HepG2 (cell line): ENCODE data around the gene ANKLE1. TPM values are rescaled to one million over a fixed set of nuclear protein-coding genes. Genes with fewer than 3 reads are reported as not detected.

ENCODE experiments used
- DNMT3B ChIP-seq: conservative IDR thresholded peaks from 2 replicates; pipeline ENCODE4 v1.6.1; 2016; ENCODE audit warnings: missing biosample characterization, control low read depth
- ISL2 ChIP-seq: sonication (generic); formaldehyde crosslinking; IDR thresholded peaks from 2 replicates; pipeline ENCODE4 v1.5.0; 2020; ENCODE audit warnings: missing genetic modification reagents
- SIX1 ChIP-seq: sonication (generic); formaldehyde crosslinking; IDR thresholded peaks from 2 replicates; pipeline ENCODE4 v1.4.0; 2020; ENCODE audit warnings: missing genetic modification reagents, borderline replicate concordance
- ZNF414 ChIP-seq: sonication (generic); formaldehyde crosslinking; IDR thresholded peaks from 2 replicates; pipeline ENCODE4 v1.5.0; 2020; ENCODE audit warnings: missing genetic modification reagents
- ZNF468 ChIP-seq: sonication (generic); formaldehyde crosslinking; IDR thresholded peaks from 2 replicates; pipeline ENCODE4 v1.8.0; 2022; ENCODE audit warnings: mild to moderate bottlenecking, moderate library complexity, missing genetic modification reagents
- ZNF557 ChIP-seq: sonication (generic); formaldehyde crosslinking; IDR thresholded peaks from 2 replicates; pipeline ENCODE4 v1.4.0; 2020; ENCODE audit warnings: missing genetic modification reagents
- ZSCAN31 ChIP-seq: sonication (generic); formaldehyde crosslinking; IDR thresholded peaks from 2 replicates; pipeline ENCODE4 v1.5.0; 2020; ENCODE audit warnings: low read depth, mild to moderate bottlenecking, missing genetic modification reagents
- polyA plus RNA-seq, 8 experiments: library from polyadenylated mRNA; depleted of rRNA in 3 of 8; stranded (reverse) in 7 of 8; unstranded in 1 of 8; fragments of >200 nt; fragmentation: Illumina TruSeq in 4 of 8; extraction: Trizol in 4 of 8; gene quantifications; 2 replicates each; pipeline versions ENCODE4 v1.2.1 to v1.2.3, GENCODE V29; 2011 to 2016; ENCODE audit warnings: low read depth in 4 of 8, missing spikeins in 1 of 8, mixed read lengths in 1 of 8; ENCODE audit not compliant: insufficient read depth in 1 of 8
- total RNA-seq, 5 experiments: library from RNA; depleted of rRNA; stranded (reverse); fragments of >200 nt; fragmentation: Illumina TruSeq; extraction: Trizol; gene quantifications; 2 replicates each; pipeline ENCODE4 v1.2.3, GENCODE V29; 2016; ENCODE audit warnings: low read depth in 1 of 5
- TF ChIP-seq, protein P1 (sequence below): sonication (generic); formaldehyde crosslinking; IDR thresholded peaks from 2 replicates; pipeline ENCODE4 v1.4.0; 2020; ENCODE audit warnings: missing genetic modification reagents
- TF ChIP-seq, protein P2 (sequence below): sonication (generic); formaldehyde crosslinking; IDR thresholded peaks from 2 replicates; pipeline ENCODE4 v1.4.0; 2020; ENCODE audit warnings: missing genetic modification reagents, mild to moderate bottlenecking, borderline replicate concordance
- TF ChIP-seq, protein P3 (sequence below): sonication (generic); formaldehyde crosslinking; IDR thresholded peaks from 2 replicates; pipeline ENCODE4 v1.5.0; 2020; ENCODE audit warnings: mild to moderate bottlenecking, missing genetic modification reagents, borderline replicate concordance
- TF ChIP-seq, protein P4 (sequence below): IDR thresholded peaks from 2 replicates; pipeline ENCODE4 v1.6.1; 2016; ENCODE audit warnings: missing biosample characterization, missing genetic modification reagents, low read depth

Gene ANKLE1
- total and polyA plus RNA-seq, 2 of the 13 experiments (the other 11 are each of a cell fraction or from before 2014, with no cell fraction given), result 0.69 to 1.5 TPM

DNA sequence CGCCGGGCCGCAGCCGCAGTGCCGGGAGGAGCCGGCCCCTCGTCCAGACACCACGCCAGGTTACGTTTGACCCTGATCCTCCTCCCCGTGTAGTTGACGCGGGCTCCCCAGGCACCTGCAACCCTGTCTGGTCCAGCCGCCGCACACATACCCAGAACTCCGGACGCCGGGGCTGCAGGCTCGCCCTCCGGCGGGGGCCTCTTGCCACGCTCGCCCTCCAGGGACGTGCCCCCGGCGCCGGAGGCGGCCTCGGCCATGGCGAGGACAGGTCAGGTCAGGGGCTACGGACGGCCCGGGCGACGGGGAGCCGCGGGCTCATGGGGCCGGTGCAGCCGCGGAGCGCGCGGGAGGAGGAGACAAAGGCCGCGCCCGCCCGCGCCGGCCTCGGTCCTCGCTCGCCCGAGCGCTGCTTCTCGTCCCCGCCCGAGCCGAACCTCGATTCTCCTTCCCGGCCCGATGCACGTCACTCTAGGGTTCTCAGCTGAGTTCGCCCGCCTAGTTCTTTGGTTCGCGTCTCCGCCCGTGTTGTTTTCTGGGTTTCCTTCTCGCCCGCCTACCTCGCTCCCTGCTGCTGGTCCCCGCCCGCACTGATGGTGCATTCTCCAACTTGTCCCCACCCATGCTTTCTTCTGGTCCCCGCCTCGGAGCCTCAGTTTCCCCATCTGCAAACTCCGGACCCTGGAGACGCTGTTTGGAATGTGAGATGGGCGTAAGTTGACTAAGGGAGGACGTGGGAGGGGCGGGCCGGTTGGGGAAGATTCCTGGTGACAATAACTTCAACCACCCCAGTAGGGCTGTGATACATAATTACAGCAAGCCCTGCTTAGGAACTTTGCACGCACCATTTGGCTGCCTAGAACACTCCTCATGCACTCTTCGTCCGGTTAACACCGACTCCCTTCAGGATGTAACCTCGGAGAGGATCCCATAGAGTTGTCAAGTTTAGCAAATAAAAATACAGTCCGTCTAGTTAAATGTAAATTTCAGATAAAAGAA lies 53.0 kb downstream of the ANKLE1 start, which contains the start of gene ANO8 (continued):
- TF ChIP-seq, protein P1, sequence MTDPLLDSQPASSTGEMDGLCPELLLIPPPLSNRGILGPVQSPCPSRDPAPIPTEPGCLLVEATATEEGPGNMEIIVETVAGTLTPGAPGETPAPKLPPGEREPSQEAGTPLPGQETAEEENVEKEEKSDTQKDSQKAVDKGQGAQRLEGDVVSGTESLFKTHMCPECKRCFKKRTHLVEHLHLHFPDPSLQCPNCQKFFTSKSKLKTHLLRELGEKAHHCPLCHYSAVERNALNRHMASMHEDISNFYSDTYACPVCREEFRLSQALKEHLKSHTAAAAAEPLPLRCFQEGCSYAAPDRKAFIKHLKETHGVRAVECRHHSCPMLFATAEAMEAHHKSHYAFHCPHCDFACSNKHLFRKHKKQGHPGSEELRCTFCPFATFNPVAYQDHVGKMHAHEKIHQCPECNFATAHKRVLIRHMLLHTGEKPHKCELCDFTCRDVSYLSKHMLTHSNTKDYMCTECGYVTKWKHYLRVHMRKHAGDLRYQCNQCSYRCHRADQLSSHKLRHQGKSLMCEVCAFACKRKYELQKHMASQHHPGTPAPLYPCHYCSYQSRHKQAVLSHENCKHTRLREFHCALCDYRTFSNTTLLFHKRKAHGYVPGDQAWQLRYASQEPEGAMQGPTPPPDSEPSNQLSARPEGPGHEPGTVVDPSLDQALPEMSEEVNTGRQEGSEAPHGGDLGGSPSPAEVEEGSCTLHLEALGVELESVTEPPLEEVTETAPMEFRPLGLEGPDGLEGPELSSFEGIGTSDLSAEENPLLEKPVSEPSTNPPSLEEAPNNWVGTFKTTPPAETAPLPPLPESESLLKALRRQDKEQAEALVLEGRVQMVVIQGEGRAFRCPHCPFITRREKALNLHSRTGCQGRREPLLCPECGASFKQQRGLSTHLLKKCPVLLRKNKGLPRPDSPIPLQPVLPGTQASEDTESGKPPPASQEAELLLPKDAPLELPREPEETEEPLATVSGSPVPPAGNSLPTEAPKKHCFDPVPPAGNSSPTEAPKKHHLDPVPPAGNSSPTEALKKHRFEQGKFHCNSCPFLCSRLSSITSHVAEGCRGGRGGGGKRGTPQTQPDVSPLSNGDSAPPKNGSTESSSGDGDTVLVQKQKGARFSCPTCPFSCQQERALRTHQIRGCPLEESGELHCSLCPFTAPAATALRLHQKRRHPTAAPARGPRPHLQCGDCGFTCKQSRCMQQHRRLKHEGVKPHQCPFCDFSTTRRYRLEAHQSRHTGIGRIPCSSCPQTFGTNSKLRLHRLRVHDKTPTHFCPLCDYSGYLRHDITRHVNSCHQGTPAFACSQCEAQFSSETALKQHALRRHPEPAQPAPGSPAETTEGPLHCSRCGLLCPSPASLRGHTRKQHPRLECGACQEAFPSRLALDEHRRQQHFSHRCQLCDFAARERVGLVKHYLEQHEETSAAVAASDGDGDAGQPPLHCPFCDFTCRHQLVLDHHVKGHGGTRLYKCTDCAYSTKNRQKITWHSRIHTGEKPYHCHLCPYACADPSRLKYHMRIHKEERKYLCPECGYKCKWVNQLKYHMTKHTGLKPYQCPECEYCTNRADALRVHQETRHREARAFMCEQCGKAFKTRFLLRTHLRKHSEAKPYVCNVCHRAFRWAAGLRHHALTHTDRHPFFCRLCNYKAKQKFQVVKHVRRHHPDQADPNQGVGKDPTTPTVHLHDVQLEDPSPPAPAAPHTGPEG, result peak; percentile 100
- no peak for TF ChIP-seq ZNF468 (CRISPR knock-in tag)
- no peak for TF ChIP-seq SIX1 (CRISPR knock-in tag)
- TF ChIP-seq ZNF414 (CRISPR knock-in tag), result peak; percentile 94; the same call in 1 of the 2 replicates
- no peak for TF ChIP-seq ZNF557
- peak; percentile 84; the same call in 1 of the 2 replicates for TF ChIP-seq ZSCAN31
- TF ChIP-seq, protein P2, sequence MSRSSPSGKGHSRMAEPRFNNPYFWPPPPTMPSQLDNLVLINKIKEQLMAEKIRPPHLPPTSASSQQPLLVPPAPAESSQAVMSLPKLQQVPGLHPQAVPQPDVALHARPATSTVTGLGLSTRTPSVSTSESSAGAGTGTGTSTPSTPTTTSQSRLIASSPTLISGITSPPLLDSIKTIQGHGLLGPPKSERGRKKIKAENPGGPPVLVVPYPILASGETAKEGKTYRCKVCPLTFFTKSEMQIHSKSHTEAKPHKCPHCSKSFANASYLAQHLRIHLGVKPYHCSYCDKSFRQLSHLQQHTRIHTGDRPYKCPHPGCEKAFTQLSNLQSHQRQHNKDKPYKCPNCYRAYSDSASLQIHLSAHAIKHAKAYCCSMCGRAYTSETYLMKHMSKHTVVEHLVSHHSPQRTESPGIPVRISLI (CRISPR knock-in tag), result no peak
- TF ChIP-seq ISL2, result no peak
- TF ChIP-seq, protein P3, sequence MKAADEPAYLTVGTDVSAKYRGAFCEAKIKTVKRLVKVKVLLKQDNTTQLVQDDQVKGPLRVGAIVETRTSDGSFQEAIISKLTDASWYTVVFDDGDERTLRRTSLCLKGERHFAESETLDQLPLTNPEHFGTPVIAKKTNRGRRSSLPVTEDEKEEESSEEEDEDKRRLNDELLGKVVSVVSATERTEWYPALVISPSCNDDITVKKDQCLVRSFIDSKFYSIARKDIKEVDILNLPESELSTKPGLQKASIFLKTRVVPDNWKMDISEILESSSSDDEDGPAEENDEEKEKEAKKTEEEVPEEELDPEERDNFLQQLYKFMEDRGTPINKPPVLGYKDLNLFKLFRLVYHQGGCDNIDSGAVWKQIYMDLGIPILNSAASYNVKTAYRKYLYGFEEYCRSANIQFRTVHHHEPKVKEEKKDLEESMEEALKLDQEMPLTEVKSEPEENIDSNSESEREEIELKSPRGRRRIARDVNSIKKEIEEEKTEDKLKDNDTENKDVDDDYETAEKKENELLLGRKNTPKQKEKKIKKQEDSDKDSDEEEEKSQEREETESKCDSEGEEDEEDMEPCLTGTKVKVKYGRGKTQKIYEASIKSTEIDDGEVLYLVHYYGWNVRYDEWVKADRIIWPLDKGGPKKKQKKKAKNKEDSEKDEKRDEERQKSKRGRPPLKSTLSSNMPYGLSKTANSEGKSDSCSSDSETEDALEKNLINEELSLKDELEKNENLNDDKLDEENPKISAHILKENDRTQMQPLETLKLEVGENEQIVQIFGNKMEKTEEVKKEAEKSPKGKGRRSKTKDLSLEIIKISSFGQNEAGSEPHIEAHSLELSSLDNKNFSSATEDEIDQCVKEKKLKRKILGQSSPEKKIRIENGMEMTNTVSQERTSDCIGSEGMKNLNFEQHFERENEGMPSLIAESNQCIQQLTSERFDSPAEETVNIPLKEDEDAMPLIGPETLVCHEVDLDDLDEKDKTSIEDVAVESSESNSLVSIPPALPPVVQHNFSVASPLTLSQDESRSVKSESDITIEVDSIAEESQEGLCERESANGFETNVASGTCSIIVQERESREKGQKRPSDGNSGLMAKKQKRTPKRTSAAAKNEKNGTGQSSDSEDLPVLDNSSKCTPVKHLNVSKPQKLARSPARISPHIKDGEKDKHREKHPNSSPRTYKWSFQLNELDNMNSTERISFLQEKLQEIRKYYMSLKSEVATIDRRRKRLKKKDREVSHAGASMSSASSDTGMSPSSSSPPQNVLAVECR, result peak; percentile 94
- TF ChIP-seq DNMT3B, result no peak
- TF ChIP-seq, protein P4, sequence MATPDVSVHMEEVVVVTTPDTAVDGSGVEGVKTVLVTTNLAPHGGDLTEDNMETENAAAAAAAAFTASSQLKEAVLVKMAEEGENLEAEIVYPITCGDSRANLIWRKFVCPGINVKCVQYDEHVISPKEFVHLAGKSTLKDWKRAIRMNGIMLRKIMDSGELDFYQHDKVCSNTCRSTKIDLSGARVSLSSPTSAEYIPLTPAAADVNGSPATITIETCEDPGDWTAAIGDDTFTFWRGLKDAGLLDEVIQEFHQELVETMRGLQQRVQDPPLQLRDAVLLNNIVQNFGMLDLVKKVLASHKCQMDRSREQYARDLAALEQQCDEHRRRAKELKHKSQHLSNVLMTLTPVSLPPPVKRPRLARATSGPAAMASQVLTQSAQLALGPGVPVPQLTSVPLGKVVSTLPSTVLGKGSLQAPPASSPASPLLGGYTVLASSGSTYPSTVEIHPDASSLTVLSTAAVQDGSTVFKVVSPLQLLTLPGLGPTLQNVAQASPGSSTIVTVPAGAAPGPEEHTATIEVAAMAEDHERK (CRISPR knock-in tag), result no peak
